SJSA1 (cell line): ENCODE data around the gene STX16. TPM values are rescaled to one million over a fixed set of nuclear protein-coding genes. Genes with fewer than 3 reads are reported as not detected.

Source experiments
- DNase-seq, 2 experiments: peaks; one replicate each; pipeline ENCODE4 v3.0.0-alpha.2; 2015 to 2020; ENCODE audit warnings: low spot score in 2 of 2, low read depth in 1 of 2
- H3K27ac ChIP-seq: fragments of 250-450 bp; sonication (Bioruptor Pico); 2 replicates; pipeline ENCODE4 v1.5.1; 2020; ENCODE audit warnings: mild to moderate bottlenecking, moderate library complexity
- H3K27me3 ChIP-seq: fragments of 250-450 bp; sonication (Bioruptor Pico); replicated peaks from 2 replicates; pipeline ENCODE4 v1.5.1; 2020; ENCODE audit warnings: mild to moderate bottlenecking, moderate library complexity
- H3K36me3 ChIP-seq: fragments of 250-450 bp; sonication (Bioruptor Pico); 2 replicates; pipeline ENCODE4 v1.5.1; 2020; ENCODE audit warnings: mild to moderate bottlenecking
- H3K4me1 ChIP-seq: fragments of 250-450 bp; sonication (Bioruptor Pico); replicated peaks from 2 replicates; pipeline ENCODE4 v1.6.1; 2021; ENCODE audit warnings: mild to moderate bottlenecking
- H3K4me3 ChIP-seq: fragments of 250-450 bp; sonication (Bioruptor Pico); 2 replicates; pipeline ENCODE4 v1.5.1; 2020; ENCODE audit warnings: mild to moderate bottlenecking
- H3K9me3 ChIP-seq: fragments of 250-450 bp; sonication (Bioruptor Pico); replicated peaks from 2 replicates; pipeline ENCODE4 v1.5.1; 2020; ENCODE audit warnings: mild to moderate bottlenecking
- total RNA-seq: library from RNA; depleted of rRNA; stranded (reverse); fragments of >200 nt; shearing (Covaris generic); gene quantifications from 2 replicates; pipeline ENCODE4 v1.2.3, GENCODE V29; 2014

Gene STX16
- total RNA-seq, 1 experiment from 2014 or later: 26.2 TPM

DNA sequence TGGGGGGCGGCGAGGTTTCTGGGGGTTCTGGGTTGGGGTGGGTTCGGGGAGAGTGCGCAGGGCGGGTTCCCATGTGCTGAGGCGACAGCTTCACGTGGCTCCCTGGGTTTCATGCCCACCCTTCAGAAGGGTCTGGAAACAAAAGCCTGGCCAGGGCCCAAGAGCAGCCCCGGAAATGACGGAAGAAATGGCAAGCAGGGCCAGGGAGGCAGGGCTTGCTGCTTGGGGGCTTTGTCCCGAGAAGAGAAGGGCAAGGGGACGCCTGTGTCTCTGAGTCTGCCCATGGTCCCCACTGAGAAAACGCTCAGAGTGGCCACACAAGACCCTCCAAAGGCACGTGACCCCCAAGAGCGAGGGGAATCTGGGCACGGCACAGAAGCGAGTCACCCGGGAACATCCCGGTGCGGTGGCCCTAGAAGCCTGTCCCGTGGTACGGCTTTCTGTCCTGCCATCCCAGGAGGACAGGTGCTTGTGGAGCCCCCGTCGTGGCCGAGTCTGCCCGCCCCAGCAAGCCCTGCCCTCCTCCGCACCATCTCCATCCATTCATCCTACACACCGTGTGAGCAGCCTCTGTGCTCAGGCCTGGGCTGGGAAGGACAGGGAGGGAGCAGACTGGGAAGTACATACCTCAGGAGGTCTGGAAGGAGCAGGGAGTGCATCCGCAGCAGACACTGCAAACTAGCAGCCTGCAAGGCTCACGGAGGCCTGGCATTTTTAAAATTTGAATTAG is 50.5 kb downstream of the STX16 start:
- Histone ChIP-seq H3K4me3 (no peak overlapping the region), H3K36me3 (peaks cover 37% of the 10 kb centered on the region), H3K27ac (no peak overlapping the region), H3K9me3 (no peaks in the 10 kb centered on the region), H3K27me3 (no peaks in the 10 kb centered on the region), H3K4me1 (no peaks in the 10 kb centered on the region)
- DNase-seq: no peak

DNA sequence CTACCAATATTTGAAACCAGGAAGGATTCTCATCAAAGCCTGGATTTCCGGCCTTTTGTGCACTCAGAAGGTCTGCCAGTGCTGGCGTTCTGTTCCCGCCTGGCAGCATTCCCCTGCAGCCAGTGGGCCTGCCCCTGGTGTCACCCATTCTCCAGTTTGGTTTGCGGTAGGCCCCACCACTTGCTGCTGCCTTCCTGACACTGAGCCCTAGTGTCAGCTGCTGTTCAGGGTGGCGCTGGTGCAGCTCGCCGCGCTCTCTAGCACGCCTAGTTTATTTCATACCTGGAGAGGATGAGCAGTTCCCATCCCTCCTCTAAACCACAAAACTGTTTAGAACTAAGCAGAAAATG is 51.1 kb downstream of the STX16 start:
- no peak overlapping the region for H3K4me3 ChIP-seq
- no peak for DNase-seq
- H3K9me3 ChIP-seq: no peaks in the 10 kb centered on the region
- H3K27me3 ChIP-seq: no peaks in the 10 kb centered on the region
- peaks cover 32% of the 10 kb centered on the region for H3K36me3 ChIP-seq
- no peaks in the 10 kb centered on the region for H3K4me1 ChIP-seq
- H3K27ac ChIP-seq: no peak overlapping the region

DNA sequence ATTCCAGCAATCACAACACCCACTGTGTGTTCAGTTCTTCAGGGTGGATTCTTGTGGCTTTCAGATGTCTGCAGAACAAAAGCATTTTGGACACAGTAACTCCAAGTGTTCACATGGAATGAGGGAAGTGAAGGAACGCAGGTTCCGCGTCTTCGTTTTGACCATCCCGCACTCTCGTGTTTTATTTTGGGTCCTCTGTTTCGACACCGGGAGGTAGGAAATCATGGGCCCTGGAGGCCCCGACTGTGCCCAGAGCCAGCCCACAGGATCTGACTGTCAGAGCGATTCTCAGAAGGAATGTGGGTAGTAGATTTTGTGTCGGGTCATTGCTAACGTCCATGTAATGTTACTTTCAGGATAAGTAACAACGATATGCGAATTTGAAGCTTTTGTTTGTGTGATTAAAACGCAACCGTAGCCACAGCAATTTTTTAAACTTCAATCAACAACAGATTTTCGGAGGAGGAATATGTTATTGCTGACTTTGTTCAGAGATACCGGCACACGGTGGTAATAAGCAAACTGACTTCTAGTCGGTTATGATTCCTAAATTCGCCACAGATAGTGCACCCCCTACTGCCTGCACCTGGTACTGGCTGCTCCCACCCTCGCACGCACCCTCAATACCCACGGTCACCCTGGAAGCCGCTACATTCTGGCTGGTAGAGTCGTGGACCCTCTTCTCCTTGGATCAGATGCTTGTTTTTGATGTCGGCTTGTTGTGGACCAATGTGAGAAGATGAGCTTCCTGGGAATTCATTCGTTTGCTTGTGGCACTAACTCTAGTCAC is 52.0 kb downstream of the STX16 start:
- H3K4me1 ChIP-seq: no peaks in the 10 kb centered on the region
- peaks cover 31% of the 10 kb centered on the region for H3K36me3 ChIP-seq
- H3K4me3 ChIP-seq: no peak overlapping the region
- H3K9me3 ChIP-seq: no peaks in the 10 kb centered on the region
- no peaks in the 10 kb centered on the region for H3K27me3 ChIP-seq
- no peak overlapping the region for H3K27ac ChIP-seq
- no peak for DNase-seq

DNA sequence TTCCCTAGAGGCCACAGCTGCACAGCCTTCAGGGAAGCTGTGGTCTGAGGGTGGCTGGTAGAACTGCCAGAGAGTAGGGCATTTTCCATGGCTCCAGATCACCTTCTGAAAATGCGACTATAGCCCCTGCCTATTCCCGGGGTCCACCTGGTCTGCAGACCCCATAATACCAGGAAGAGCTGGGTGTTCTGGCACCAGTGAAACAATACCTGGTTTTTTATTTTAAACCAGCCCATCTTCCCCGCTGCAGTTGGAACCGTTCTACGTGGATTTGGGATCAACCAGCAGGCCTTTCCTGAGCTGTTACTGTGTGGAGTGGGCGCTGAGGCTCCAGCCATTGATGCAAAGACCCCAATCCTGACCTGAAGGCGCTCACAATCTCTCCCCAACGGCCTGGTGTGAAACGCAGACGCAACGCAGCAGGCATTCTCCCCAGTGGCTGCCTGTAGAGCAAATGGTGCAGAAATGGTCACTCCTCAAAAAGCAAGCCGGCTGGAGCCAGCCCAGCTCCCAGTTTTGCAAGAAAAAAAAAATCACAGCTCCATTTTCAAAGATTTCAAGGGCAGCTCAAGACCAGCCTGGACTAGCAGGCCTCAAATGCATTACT is 52.8 kb downstream of the STX16 start:
- no peak for DNase-seq
- Histone ChIP-seq H3K36me3 (peaks cover 31% of the 10 kb centered on the region), H3K4me3 (no peak overlapping the region), H3K4me1 (no peaks in the 10 kb centered on the region), H3K27me3 (no peaks in the 10 kb centered on the region), H3K9me3 (no peaks in the 10 kb centered on the region), H3K27ac (no peak overlapping the region)

DNA sequence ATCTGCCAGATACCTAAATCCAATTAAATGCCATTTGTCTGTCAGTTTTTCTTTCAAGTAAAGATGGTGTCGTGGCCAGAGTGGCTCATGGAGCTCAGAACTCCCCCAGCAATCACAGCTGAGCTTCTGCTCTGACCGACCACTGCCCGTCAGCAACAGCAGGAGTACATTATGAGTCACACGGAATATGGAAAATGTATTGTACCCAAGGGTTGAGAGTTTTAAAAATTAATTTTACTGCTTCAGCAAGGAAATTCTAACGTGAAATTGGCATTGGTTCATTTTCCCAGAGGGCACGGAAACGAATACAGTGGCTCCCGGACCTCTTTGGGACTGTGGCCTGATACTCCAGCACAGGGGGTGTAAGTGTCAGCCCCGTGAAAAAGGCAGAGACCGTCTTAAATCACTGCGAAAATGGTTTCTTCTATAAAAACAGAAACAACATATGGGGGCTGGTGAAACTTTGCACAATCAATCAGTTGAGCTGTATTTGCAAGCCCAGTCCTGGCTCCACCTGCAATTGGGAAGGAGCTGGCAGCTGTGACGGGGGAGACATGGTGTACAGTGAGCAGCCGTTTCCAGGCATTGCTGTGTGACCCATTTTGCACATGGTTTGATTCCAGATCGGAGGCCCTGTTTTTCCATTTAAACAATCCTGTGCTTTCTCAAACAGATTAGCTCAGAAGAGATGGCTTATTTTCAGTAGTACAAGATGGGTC is 54.3 kb downstream of the STX16 start:
- H3K36me3 ChIP-seq: peaks cover 16% of the 10 kb centered on the region
- H3K4me3 ChIP-seq: no peak overlapping the region
- no peak for DNase-seq
- H3K9me3 ChIP-seq: no peaks in the 10 kb centered on the region
- H3K27me3 ChIP-seq: no peaks in the 10 kb centered on the region
- no peak overlapping the region for H3K27ac ChIP-seq
- no peaks in the 10 kb centered on the region for H3K4me1 ChIP-seq

DNA sequence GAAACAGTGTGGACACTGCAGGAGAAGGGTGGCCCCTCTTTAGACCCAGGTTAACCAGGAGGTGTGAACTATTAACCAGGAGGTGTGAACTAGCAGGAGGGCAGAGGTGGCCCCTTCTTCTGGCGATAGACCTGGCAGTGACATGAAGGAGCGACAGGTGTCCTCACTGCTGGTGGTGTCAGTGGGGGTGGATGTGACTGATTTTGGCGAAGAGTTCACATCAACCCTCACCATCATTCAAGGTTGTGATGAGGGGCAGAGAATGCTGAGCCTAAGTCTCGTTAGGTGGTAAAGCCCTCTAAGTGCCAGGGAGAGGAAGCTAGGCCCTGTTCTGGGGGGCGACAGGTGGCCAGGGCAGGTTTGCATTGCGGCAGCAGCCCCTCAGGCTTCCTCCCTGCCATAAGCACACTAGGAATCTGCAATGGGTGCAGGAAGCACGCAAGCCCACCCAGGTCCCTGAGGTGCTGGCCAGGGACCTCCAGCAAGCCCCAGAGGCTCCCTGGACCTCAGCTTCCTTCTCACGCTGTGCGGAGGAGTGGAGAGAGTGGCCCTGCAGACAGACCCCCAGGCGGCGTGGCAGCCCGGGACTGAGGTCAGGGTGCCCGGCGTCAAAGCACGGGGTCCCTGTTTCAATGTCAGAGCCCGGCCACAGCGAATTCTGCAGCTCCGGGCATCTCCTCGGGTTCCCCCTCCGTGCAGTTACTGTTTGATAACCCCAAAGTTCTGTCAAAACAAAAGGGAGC is 55.2 kb downstream of the STX16 start:
- H3K36me3 ChIP-seq: peaks cover 16% of the 10 kb centered on the region
- H3K9me3 ChIP-seq: no peaks in the 10 kb centered on the region
- DNase-seq: peak in 1 of 2 experiments; percentile 22
- H3K27me3 ChIP-seq: no peaks in the 10 kb centered on the region
- H3K27ac ChIP-seq: no peak overlapping the region
- no peaks in the 10 kb centered on the region for H3K4me1 ChIP-seq
- H3K4me3 ChIP-seq: no peak overlapping the region

DNA sequence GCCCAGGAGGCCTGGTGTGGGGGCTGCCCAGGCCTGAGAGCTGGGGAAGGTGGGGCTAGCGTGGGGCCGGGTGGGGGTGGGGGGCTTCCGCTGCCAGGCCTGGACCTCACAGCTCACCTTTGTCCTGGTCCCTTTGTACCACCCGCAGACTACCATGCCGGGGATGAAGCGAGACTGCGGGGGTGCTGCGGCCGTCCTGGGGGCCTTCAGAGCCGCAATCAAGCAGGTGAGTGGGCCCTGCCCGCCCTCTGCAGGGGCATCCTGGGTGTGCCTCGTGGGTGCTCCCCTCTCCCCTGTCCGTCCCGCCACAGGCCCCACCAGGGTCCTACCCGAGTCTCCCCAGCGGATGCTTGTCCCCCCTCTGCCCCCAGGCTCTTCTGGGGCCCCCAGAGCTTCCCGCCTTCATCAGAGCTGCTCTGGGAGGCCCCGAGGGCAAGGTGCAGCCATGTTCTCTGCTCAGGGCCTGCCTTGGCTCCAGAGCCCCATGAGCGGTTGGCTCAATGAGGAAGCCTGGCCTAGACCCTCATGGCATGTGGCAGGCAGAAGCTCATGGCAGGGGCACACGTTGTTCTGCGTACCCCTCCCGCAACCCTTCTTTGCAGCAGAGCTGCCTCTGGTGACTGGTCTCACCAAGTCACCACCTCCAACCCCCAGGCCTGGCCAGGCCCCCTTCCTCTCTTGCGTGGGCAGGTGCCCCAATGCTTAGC is 56.0 kb downstream of the STX16 start:
- peak in 1 of 2 experiments; percentile 33 for DNase-seq
- Histone ChIP-seq H3K27ac (no peak overlapping the region), H3K4me3 (no peak overlapping the region), H3K4me1 (no peaks in the 10 kb centered on the region), H3K27me3 (no peaks in the 10 kb centered on the region), H3K9me3 (no peaks in the 10 kb centered on the region), H3K36me3 (peaks cover 16% of the 10 kb centered on the region)

DNA sequence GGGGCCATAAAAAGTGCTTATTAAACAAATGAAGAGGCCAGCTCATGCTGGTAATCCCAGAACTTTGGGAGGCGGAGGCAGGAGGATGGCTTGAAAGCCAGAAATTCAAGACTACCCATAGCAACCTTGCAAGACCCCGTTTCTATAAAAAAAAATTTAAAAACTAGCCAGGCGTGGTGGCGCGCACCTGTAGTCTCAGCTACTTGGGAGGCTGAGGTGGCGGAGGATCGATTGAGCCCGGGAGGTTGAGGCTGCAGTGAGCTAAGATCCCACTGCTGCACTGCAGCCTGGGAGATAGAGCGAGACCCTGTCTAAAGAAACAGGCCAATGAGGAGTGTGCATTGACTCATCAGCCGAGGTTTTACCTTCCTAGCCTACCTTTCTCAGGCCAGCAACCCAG is 56.7 kb downstream of the STX16 start:
- Histone ChIP-seq H3K4me3 (no peak overlapping the region), H3K36me3 (peaks cover 13% of the 10 kb centered on the region), H3K27me3 (no peaks in the 10 kb centered on the region), H3K27ac (no peak overlapping the region), H3K4me1 (no peaks in the 10 kb centered on the region), H3K9me3 (no peaks in the 10 kb centered on the region)
- peak in 1 of 2 experiments; percentile 22 for DNase-seq

DNA sequence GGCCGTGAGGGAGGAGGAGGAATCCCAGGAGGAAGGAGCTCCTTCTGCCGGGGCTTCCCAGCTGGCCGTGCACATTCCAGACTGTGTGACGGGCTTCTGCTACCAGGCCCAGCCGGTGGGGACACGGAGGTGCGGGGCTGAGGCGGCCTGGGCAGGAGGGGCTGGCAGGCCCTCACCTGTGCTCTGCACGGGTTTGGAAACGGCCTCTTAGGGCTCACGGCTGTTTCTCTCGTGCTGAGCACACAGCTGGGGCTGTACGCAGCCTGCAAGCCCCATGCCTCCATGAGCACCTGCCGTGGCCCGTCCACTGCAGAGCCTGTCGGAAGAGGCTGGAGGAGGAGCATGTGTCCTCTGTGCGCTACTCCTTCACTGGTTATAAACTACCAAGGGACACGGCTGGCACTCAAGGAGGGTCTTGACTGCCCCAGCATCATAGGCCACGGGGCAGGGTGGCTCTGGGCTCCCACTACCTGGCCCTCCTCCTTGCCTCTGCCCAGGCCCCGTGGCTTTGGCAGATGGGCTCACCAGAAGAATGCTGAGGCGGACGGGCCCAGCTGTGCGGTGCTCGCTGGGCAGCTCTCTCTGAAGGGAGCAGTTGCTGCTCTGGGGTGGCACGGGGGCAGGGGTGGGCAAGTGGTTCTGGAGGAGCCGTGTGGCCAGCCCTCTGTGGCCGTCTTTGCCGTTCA is 57.3 kb downstream of the STX16 start:
- Histone ChIP-seq H3K27ac (no peak overlapping the region), H3K4me1 (no peaks in the 10 kb centered on the region), H3K36me3 (peaks cover 7% of the 10 kb centered on the region), H3K9me3 (no peaks in the 10 kb centered on the region), H3K4me3 (no peak overlapping the region), H3K27me3 (no peaks in the 10 kb centered on the region)
- DNase-seq: peak in 1 of 2 experiments; percentile 39

DNA sequence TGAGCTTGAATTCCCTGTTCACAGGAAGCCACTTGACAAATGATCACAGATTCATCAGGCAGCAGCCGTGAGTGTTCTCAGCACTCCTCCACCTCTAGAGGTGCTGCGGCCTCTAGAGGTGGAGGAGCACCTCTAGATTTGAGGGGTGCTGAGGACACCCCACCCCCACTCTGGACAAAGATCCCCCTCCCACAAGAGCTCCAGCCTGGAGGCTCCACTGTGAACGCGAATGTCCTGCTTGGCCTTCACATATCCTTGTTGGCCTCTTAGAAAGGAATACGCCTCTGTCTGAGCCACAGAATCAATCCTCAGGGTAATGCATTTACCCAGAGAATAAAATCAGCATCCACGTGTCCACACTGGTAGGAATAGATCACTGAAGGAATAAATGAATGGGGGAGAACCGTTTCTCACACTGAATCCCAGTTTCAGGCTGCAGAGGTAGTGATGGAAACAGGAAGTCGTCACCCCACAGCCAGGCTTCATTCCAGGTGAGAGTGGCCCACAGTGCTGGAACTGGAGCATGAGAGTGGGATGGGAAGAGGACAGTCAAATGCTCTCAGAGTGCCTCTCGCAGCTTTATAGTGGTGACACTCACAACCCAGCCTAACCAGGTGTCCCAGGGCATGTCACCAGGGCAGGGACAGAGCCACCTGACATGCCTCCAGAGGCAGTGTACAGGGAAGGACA is 58.1 kb downstream of the STX16 start:
- no peaks in the 10 kb centered on the region for H3K9me3 ChIP-seq
- H3K4me1 ChIP-seq: no peaks in the 10 kb centered on the region
- H3K36me3 ChIP-seq: peaks cover under 1% of the 10 kb centered on the region; the same call in 1 of the 2 replicates
- H3K27ac ChIP-seq: no peak overlapping the region
- peak in 1 of 2 experiments; percentile 32 for DNase-seq
- H3K27me3 ChIP-seq: no peaks in the 10 kb centered on the region
- no peak overlapping the region for H3K4me3 ChIP-seq

DNA sequence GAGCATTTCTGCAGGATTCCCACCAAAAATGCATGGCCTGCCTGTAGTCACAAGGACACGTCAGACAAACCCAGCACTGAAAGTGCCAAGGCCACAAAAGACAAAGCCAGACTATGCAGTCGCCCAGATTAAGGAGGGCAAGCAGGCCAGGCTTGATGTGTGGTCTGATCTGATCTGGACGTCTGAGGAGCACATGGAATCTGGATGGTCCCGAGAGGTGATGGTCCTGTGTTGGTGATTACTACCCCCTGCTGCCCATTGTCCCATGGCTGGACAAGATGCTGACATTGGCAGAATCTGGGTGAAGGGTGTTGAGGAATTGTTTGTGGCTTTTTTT is 58.6 kb downstream of the STX16 start:
- no peaks in the 10 kb centered on the region for H3K9me3 ChIP-seq
- no peak for DNase-seq
- H3K36me3 ChIP-seq: no peaks in the 10 kb centered on the region
- no peaks in the 10 kb centered on the region for H3K4me1 ChIP-seq
- no peak overlapping the region for H3K27ac ChIP-seq
- H3K27me3 ChIP-seq: no peaks in the 10 kb centered on the region
- H3K4me3 ChIP-seq: no peak overlapping the region
